ENCODE results near the gene NR6A1.
"Not testable (repeated sequence)": the region's sequence is repeated elsewhere in the genome, so short reads cannot be mapped to it uniquely, and the experiment has no call there.

Gene NR6A1

GRCh38 chr9:124741149-124741548 is 30.0 kb downstream of the NR6A1 start:
- H3K4me3 ChIP-seq (ENCODE audit: low read length): no peak overlapping the region
- DNase-seq (ENCODE audit: low read depth, low spot score): no peak

- no peak overlapping the region for H3K4me3 ChIP-seq (ENCODE audit: low read length)
- no peak for DNase-seq (ENCODE audit: low read depth, low spot score)
Measured at GRCh38 chr9:124739360-124739759, 31.8 kb downstream of the NR6A1 start.

- DNase-seq (ENCODE audit: low read depth, low spot score); H3K4me3 ChIP-seq (ENCODE audit: low read length): not testable (repeated sequence)
Measured at GRCh38 chr9:124738075-124738474, 33.0 kb downstream of the NR6A1 start.

- DNase-seq (ENCODE audit: low read depth, low spot score): no peak
Measured at GRCh38 chr9:124735121-124735520, 36.0 kb downstream of the NR6A1 start.

GRCh38 chr9:124734741-124735083 is 36.4 kb downstream of the NR6A1 start:
- not testable (repeated sequence) for H3K4me3 ChIP-seq (ENCODE audit: low read length); DNase-seq (ENCODE audit: low read depth, low spot score)

More at GRCh38 chr9:124735121-124735520, 36.0 kb downstream of the NR6A1 start:
- H3K4me3 ChIP-seq (ENCODE audit: low read length): no peak overlapping the region

GRCh38 chr9:124733964-124734740 is 37.0 kb downstream of the NR6A1 start:
- DNase-seq (ENCODE audit: low read depth, low spot score): no peak
- H3K4me3 ChIP-seq (ENCODE audit: low read length): no peak overlapping the region

GRCh38 chr9:124730772-124731171 is 40.3 kb downstream of the NR6A1 start:
- H3K4me3 ChIP-seq (ENCODE audit: low read length): no peak overlapping the region
- DNase-seq (ENCODE audit: low read depth, low spot score): no peak

- no peak overlapping the region for H3K4me3 ChIP-seq (ENCODE audit: low read length)
- no peak for DNase-seq (ENCODE audit: low read depth, low spot score)
Measured at GRCh38 chr9:124726886-124727285, 44.2 kb downstream of the NR6A1 start.

- no peak overlapping the region for H3K4me3 ChIP-seq (ENCODE audit: low read length)
- no peak for DNase-seq (ENCODE audit: low read depth, low spot score)
Measured at GRCh38 chr9:124725068-124725452, 46.1 kb downstream of the NR6A1 start.

- no peak overlapping the region for H3K4me3 ChIP-seq (ENCODE audit: low read length)
- DNase-seq (ENCODE audit: low read depth, low spot score): no peak
Measured at GRCh38 chr9:124724415-124725067, 46.6 kb downstream of the NR6A1 start.

- no peak overlapping the region for H3K4me3 ChIP-seq (ENCODE audit: low read length)
- no peak for DNase-seq (ENCODE audit: low read depth, low spot score)
Measured at GRCh38 chr9:124723352-124723751, 47.8 kb downstream of the NR6A1 start.

GRCh38 chr9:124721109-124721906 is 49.8 kb downstream of the NR6A1 start:
- no peak overlapping the region for H3K4me3 ChIP-seq (ENCODE audit: low read length)
- no peak for DNase-seq (ENCODE audit: low read depth, low spot score)

GRCh38 chr9:124720429-124721108 is 50.5 kb downstream of the NR6A1 start:
- no peak overlapping the region for H3K4me3 ChIP-seq (ENCODE audit: low read length)
- no peak for DNase-seq (ENCODE audit: low read depth, low spot score)

- no peak for DNase-seq (ENCODE audit: low read depth, low spot score)
- H3K4me3 ChIP-seq (ENCODE audit: low read length): no peak overlapping the region
Measured at GRCh38 chr9:124718928-124719327, 52.2 kb downstream of the NR6A1 start.

- no peak for DNase-seq (ENCODE audit: low read depth, low spot score)
- H3K4me3 ChIP-seq (ENCODE audit: low read length): no peak overlapping the region
Measured at GRCh38 chr9:124717597-124717996, 53.5 kb downstream of the NR6A1 start.

- no peak for DNase-seq (ENCODE audit: low read depth, low spot score)
Measured at GRCh38 chr9:124716808-124717207, 54.3 kb downstream of the NR6A1 start.

GRCh38 chr9:124710766-124711165 is 60.3 kb downstream of the NR6A1 start:
- DNase-seq (ENCODE audit: low read depth, low spot score): no peak

More at GRCh38 chr9:124716808-124717207, 54.3 kb downstream of the NR6A1 start:
- H3K4me3 ChIP-seq (ENCODE audit: low read length): no peak overlapping the region

GRCh38 chr9:124709292-124709690 is 61.8 kb downstream of the NR6A1 start:
- no peak overlapping the region for H3K4me3 ChIP-seq (ENCODE audit: low read length)
- no peak for DNase-seq (ENCODE audit: low read depth, low spot score)

More at GRCh38 chr9:124710766-124711165, 60.3 kb downstream of the NR6A1 start:
- no peak overlapping the region for H3K4me3 ChIP-seq (ENCODE audit: low read length)

GRCh38 chr9:124708633-124709291 is 62.3 kb downstream of the NR6A1 start:
- no peak overlapping the region for H3K4me3 ChIP-seq (ENCODE audit: low read length)
- no peak for DNase-seq (ENCODE audit: low read depth, low spot score)

Data from Jurkat, Clone E6-1 (cell line).